GM18499 (cell line): Measurements from ENCODE around the gene CHTF18.
"Not testable (repeated sequence)": the region's sequence is repeated elsewhere in the genome, so short reads cannot be mapped to it uniquely, and the experiment has no call there.

Source experiments
- ATAC-seq: cut with Tn5 transposase; IDR thresholded peaks from one replicate; pipeline ENCODE4 v1.9.1; 2021; ENCODE audit warnings: moderate number of reproducible peaks; ENCODE audit not compliant: insufficient read depth, unreplicated experiment

Gene CHTF18

DNA sequence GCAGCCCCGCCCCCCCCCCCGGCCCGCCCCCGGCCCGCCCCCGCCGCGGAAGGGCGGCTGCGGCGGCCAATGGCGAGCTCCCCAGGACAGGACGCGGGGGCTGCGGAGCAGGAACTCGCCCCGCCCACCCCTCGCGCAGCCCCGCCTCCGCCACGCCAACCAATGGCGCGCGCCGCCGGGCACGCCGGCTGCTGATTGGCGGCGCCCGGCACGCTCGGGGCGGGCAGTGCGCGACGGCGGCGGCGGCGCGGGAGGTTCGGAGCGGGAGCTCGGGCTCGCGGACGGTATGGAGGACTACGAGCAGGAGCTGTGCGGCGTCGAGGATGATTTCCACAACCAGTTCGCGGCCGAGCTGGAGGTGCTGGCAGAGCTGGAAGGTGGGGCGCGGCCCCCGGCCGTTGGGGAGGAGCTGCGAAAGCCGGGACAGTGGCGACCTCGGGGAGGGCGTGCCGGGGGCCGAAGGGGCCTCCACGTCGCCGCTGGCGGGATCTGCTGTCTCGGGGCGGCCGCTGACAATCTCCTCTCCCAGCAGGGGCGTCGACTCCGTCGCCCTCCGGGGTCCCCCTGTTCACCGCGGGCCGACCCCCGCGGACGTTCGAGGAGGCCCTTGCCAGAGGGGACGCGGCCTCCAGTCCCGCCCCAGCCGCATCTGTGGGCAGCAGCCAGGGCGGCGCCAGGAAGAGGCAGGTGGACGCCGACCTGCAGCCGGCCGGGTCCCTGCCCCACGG, at the start of gene CHTF18:
CHTF18 (plus strand) TSS at position 222 of the 728 bp plus-strand sequence; CDS start at position 287, 65 bp downstream.
- ATAC-seq = no peak

DNA sequence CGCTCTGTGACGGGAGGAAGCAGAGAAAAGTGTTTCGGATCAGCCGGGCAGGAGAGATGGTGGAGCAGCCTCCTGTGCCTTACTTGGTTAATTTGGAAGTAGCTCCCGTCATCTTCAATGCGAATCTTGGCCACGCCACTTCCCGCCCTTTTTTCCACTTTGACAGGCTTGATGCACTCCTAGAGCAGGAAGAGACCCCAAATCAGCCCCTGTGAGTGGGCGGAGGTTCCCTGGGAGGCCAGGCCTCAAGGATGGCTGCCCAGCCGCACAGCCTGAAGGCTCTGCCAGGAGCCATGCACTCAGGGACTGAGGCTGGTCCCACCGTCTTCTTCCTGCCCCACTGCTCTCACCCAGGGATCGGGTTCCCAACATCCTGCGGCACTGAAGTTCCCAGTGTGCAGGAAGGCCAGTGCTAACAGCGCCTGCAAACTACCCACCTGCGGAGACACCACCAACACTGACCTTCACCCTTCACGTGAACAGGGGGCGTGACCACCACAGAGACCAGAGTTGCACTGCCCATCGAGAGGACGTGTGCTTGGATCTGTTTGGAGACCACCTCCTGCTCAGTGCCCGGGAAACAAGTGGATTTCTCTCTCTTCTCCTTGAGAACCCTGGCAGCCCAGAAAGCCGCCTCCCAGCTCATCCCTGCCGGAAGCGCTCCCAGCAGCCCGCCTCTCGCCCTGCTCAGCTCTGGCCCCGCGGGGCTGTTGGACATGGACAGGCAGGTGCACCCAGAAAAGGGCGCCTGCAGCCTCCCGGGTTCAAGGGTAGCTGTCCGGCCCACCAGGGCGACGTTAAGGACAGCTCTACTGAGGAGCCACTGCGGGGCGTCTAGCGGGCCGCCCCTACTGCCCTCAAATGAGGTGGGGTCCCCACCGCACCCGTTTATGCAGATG, 48.6 kb upstream of the CHTF18 start:
- no peak for ATAC-seq

DNA sequence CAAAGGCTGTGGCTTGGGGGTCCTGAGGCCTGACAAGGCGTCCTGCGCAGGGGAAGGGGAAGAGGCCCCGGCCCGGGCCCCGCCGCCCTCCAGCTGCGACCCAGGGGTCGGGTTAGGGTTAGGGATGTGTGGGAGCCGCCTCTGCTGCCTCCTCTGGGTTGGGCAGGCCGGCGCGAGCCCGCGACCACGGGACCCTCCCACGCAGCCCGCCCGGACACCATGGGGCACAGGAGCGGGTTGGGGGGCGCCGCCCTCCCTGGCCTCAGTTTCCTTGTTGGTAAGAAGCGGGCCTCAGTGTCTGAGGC, 48.0 kb upstream of the CHTF18 start:
- ATAC-seq = no peak

DNA sequence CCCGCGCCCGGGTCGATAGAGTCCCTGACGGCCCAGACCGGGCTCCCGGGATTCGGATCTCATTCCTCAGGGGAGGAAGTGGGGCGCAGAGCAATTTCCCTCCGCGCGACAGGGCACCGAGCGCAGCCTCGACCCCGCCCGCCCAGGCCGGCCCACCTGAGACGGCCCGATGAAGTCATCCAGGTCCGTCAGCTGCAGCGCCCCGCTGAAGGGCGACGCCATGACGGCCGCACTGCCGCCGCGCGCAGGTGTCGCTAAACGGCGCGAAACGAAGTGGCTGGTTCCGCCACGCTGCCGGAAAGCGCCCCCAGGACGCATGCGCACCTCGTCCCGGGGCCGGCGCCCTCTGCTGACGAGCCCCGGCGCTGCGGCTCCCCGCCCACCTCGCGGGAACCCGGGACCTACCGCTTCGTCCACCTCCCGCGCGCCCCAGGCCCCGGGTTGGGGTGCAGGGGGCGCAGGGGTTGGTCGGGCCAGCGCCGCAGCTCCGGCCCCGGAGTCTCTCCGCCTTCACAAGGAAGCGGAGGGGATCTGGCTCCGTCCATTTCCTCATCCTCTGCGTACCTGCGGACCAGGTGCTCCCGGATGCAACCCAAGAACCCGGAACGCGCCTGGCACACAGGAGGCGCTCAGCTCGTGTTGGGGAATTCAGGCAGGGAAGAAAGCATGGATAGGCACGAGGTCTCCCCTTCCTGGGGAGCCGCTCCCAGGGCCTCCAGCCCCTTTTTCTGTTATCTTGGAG, 47.5 kb upstream of the CHTF18 start, which contains the start of gene CIAO3:
CIAO3 (minus strand) TSS at position 234 of the 742 bp plus-strand sequence; CDS start at position 222, 12 bp downstream.
- ATAC-seq = no peak

DNA sequence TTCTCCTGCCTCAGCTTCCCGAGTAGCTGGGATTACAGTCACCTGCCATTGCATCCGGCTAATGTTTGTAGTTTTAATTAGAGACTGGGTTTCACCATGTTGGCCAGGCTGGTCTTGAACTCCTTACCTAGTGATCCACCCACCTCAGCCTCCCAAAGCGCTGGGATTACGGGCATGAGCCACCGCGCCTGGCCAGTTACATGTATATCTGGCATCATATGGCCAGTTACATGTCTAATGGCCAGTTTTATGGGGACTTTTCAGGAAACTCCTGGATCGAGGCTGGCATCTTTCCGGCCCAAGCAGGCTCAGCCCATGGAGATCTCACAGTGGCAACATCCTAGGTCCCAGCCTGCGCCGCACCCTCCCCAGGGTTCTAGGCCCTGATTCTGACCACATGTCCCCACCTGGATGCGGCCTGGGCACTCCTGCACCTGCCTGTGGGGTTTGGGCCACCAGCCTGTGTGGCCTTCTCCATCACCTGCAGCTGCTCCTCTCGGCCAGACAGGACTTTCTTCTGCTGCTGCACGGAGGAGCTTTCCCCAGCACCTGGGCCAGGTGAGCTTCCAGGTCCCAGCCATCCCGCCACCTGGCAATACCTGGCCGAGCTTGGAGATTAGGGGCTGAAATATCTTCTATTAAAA, 46.3 kb upstream of the CHTF18 start:
- ATAC-seq = no peak

DNA sequence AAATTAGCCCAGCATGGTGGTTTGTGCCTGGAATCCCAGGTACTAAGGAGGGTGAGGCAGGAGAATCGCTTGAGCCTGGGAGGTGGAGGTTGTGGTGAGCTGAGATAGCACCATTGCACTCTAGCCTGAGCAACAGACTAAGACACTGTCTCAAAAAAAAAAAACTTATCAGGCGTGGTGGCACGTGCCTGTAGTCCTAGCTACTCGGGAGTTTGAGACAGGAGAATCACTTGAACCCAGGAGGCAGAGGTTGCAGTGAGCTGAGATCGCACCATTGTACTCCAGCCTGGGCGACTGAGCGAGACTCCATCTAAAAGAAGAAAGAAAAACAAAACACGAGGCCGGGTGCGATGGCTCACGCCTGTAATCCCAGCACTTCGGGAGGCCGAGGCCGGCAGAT, 45.5 kb upstream of the CHTF18 start:
- not testable (repeated sequence) for ATAC-seq

DNA sequence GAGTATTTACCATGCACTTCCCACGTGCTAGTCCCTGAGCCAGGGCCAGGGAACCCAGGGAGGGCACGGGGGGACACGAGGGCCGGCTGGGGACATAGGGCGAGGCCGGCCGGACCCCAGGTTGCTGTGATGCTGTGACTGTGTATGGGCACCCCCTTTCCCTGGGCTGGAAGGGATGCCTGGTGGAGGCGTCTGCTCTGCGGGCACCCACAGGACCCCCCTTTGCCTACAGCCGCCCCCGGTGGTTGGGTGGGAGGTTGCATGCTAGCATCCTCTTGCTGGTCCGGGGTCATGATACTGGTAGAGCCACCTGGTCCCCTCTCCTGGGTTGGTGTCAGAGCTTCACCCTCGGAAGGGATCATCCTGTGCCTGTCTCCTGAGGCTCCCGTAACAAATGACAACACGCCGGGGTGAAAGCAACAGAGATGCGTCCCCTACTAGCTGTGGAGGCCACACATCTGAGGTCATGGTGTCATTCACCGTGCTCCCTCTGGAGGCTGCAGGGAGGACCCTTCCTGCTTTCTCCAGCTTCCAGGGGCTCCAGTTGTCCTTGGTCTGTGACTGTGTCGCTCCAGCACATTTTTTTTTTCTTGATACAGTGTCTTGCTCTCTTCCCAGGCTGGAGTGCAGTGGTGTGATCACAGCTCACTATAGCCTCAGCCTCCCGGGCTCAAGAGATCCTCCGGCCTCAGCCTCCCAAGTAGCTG, 44.5 kb upstream of the CHTF18 start:
- ATAC-seq = no peak

DNA sequence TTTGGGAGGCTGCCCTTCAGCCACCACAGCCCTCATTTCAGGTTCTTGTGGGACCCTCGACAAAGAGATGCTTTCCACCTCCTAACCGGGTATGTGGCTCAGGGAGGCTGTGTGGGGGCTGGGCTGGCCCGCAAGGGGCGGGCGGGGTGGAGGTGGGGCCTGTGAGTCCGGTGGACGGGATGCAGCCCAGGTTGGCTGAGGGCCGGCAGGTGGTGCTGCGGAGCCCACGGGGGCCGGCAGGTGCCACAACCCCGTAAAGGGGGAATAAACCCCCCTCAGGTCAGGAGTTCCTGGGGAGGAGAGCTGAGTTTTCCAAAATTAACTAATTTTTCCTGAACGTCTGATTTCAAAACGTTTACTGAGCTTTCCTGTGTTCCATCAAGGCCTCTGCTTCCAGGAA, 42.7 kb upstream of the CHTF18 start:
- ATAC-seq = no peak

DNA sequence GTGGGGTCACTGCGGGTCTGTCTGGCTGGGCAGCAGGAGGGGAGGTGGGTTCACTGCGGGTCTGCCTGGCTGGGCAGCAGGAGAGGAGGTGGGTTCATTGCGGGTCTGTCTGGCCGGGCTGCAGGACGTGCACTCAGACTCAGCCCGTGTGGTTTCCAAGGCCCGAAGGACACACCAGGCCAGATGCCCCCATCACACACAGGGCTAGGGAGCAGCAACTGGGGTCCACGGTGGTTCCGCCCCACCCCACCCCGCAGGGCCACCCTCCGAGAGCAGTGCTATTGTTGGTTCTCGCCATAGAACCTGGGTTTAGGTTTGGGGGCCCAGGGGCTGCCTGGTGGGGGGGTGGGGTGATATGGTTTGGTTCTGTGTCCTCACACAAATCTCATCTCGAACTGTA, 41.8 kb upstream of the CHTF18 start:
- no peak for ATAC-seq

DNA sequence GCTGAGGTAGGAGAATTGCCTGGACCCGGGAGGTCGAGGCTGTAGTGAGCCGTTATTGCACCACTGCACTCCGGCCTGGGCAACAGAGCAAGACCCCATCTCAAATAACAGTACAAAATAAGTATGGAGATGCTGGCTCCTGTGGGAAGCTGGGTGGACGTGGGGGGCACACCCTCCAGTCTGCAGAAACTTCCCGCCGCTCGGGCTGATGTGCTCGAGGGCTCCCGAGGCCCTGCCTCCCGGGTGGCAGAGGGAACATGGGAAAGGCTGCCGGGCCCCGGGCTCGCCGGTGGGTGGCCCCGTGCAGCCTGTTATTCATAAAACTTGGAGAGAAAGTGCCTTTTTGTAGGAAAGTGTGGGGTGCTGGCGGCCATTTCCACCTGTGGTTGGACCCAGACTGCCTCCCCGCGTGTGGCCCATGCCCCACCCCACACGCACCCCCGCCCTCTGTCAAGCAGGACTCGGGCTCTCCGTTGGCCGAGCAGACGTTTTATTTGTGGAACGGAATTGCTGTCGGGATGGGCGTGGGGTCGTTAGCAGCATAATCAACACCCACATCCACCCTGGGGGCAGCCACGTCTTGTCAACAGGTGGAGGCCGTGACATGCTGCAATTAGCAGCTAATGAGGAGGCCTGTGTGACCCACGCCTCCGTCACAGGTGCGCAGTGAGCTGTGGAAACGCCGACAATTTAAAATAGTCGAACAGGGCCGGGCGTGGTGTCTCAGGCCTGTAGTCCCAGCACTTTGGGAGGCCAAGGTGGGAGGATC, 40.3 kb upstream of the CHTF18 start:
- no peak for ATAC-seq

DNA sequence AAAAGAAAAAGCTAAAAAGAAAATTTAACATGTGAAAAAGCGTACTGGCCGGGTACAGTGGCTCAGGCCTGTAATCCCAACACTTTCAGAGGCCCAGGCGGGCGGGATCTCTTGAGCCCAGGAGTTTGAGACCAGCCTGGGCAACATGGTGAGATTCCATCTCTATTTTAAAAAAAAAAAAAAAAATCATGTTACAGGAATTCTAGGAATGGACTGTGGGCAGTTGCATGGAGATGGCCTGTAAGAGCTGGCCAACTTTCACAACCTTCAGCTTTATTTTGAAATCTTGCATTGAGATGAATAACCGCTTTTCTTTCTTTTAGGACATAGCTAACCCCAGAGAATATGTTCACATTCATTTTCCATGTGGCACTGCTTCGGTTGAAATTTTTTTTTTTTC, 39.4 kb upstream of the CHTF18 start:
- ATAC-seq = no peak

DNA sequence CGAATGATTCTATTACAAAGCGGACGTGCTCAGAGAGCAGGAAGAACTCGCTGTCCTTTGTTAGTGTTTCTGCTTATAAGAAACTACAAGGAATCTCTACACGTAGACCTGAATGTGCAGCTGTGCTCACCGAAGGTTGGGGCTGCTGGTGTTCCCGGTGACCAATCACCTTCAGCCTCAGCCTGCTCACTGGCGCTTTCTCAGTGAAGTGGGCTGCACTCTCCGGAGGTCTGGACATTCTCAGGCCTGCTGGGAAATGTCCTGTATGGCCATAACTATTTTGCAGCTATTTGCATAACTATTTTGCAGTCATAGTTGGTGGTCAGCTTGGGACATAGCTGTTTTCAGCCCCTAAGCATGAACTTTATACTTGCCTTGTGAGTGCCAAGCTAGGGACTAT, 37.9 kb upstream of the CHTF18 start:
- no peak for ATAC-seq

DNA sequence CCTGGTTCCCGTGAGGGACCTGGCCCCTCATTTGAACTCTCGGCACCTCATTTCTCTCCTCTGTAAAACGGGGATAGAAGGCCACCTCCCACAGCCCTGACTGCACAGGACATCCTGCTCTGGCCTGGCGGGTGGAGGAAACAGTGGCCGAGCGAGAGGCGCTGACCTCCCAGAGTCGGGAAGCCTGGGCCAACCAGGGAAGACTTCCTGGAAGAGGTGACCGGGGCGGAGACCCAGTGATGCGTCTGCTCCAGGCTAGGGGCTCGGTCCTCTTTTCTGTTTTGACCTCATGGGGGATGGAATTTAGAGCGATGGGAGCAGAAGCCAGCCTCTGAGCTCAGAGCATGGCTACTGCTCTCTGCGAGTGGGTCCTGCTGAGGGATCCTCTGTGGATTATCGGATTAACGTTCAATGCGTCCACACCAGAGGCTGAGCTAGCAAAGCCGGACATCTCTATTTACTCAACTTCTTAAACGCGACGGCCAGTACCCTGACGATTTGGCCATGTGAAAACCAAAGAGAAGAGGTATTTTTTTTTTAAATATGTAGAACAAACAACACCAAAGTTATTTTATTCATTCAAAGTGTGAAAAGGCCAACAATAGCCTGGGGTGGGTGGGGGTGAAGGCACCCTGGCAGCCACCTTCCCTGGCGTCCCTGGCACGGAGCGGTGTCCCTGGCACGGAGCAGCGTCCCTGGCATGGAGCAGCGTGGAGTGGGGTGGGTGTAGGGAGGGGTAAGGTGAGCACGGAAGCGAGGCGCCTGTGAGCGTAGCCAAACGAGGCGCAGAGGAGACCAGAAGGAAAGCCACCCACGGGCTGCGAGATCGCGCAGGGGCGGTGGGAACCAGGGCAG, 37.0 kb upstream of the CHTF18 start:
- no peak for ATAC-seq

DNA sequence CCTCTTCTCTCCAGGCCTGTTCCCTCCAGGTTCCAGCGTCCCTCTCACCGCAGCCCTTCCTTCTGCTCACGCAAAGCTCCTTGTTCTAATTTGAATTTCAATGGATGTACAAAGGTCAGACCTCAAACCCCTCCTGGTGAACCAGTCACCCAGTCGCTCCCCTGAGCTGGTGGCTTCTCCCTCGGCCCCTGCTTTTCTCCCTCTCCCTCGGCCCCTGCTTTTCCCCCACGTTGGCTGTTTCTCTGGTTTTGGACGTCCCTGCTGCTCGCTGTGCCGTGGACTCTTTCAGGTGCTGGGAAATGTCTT, 36.5 kb upstream of the CHTF18 start:
- no peak for ATAC-seq

DNA sequence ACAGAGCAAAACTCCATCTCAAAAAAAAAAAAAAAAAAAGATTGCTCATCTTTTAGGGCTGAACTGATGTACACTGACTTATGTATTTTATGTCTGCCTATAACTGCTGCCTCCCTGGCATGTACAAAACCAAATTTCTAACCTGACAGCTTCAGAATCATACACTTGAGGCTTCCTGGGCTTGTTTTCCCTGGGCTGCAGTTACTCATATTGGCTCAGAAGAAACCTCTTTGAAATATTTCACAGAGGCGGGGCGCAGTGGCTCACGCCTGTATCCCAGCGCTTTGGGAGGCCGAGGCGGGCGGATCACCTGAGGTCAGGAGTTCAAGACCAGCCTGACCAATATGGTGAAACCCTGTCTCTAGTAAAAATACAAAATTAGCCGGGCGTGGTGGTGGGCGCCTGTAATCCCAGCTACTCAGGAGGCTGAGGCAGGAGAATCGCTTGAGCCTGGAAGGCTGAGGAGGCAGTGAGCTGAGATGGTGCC, 34.3 kb upstream of the CHTF18 start:
- not testable (repeated sequence) for ATAC-seq

DNA sequence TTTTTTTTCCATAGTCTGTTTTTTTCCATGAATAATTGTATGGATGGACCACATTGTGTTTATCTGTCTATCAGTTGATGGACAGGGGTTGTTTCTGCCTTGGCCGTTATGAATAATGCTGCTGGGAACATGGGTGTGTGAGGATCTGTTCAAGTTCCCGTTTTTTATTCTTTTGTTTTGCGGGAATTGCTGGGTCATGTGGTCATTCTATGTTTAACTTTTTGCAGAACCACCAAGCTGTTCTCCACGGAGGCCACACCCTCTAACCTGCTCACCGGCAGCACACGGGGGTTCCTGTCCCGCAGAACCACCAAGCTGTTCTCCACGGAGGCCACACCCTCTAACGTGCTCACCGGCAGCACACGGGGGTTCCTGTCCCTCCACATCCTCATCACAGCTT, 33.8 kb upstream of the CHTF18 start:
- no peak for ATAC-seq

DNA sequence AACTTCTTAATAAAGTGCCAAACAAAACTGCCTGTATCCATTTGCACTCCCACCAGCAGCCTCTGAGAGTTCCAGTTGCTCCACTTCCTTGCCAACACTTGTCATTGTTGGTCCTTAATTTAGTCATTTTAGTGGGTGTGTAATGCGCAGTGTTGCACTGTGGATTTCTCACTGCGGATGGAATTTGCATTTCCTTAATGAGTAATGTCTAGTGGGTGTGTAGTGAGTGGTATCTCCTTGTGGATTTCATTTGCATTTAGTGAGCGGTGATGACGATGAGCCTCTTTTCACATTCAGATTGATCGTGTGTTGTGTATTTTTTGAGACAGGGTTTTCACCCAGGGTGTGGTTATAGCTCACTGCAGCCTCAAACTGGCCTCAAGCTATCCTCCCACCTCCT, 32.0 kb upstream of the CHTF18 start:
- ATAC-seq = no peak
